Right forelimb (tissue), 1 donor: ENCODE data around the gene NKTR.

Experiments
- DNase-seq: peaks from one replicate; pipeline ENCODE4 v3.0.0-alpha.2; 2018

The NKTR gene

GRCh38 chr3:42651248-42652091 lies 51.0 kb downstream of the NKTR start:
- DNase-seq = no peak

- peak; percentile 46 for DNase-seq
These were observed 51.7 kb downstream of the NKTR start for GRCh38 chr3:42652251-42652610.

GRCh38 chr3:42652611-42653302 lies 52.3 kb downstream of the NKTR start:
- DNase-seq = no peak

- DNase-seq = no peak
These were observed 52.7 kb downstream of the NKTR start for GRCh38 chr3:42653303-42653559.

- DNase-seq = peak; percentile 76
These were observed 53.3 kb downstream of the NKTR start, which contains the start of gene ZBTB47 for GRCh38 chr3:42653560-42654330. ZBTB47 (plus strand) TSS chr3:42653697; CDS start chr3:42658356, 4,659 bp downstream.

- DNase-seq = peak; percentile 75
These were observed 54.1 kb downstream of the NKTR start for GRCh38 chr3:42654331-42655201.

GRCh38 chr3:42655331-42655888 lies 54.9 kb downstream of the NKTR start:
- DNase-seq = no peak

GRCh38 chr3:42655980-42656679 lies 55.6 kb downstream of the NKTR start:
- DNase-seq = no peak

- DNase-seq = no peak
These were observed 56.5 kb downstream of the NKTR start for GRCh38 chr3:42656680-42657610.

GRCh38 chr3:42657675-42658074 lies 57.2 kb downstream of the NKTR start:
- DNase-seq = no peak

- no peak for DNase-seq
These were observed 57.7 kb downstream of the NKTR start for GRCh38 chr3:42658091-42658770.

- DNase-seq = no peak
These were observed 58.4 kb downstream of the NKTR start for GRCh38 chr3:42658771-42659390.

GRCh38 chr3:42659451-42660130 lies 59.1 kb downstream of the NKTR start:
- DNase-seq = no peak

GRCh38 chr3:42660131-42660715 lies 59.7 kb downstream of the NKTR start:
- no peak for DNase-seq

GRCh38 chr3:42660898-42661297 lies 60.4 kb downstream of the NKTR start:
- no peak for DNase-seq

GRCh38 chr3:42661593-42662022 lies 61.1 kb downstream of the NKTR start:
- DNase-seq = no peak

GRCh38 chr3:42662037-42662812 lies 61.7 kb downstream of the NKTR start:
- DNase-seq = no peak
